GM04503 (cell line): ENCODE results near the gene IRAG1.
A peak's percentile ranks its signal among the peaks of the same experiment; 100 is the strongest.

Experiments
- DNase-seq: peaks from one replicate; pipeline ENCODE4 v3.0.0-alpha.2; 2012; ENCODE audit warnings: low read depth

The IRAG1 gene, protein sequence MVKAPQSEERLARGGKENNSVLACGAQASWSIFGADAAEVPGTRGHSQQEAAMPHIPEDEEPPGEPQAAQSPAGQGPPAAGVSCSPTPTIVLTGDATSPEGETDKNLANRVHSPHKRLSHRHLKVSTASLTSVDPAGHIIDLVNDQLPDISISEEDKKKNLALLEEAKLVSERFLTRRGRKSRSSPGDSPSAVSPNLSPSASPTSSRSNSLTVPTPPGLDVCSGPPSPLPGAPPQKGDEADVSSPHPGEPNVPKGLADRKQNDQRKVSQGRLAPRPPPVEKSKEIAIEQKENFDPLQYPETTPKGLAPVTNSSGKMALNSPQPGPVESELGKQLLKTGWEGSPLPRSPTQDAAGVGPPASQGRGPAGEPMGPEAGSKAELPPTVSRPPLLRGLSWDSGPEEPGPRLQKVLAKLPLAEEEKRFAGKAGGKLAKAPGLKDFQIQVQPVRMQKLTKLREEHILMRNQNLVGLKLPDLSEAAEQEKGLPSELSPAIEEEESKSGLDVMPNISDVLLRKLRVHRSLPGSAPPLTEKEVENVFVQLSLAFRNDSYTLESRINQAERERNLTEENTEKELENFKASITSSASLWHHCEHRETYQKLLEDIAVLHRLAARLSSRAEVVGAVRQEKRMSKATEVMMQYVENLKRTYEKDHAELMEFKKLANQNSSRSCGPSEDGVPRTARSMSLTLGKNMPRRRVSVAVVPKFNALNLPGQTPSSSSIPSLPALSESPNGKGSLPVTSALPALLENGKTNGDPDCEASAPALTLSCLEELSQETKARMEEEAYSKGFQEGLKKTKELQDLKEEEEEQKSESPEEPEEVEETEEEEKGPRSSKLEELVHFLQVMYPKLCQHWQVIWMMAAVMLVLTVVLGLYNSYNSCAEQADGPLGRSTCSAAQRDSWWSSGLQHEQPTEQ

DNA sequence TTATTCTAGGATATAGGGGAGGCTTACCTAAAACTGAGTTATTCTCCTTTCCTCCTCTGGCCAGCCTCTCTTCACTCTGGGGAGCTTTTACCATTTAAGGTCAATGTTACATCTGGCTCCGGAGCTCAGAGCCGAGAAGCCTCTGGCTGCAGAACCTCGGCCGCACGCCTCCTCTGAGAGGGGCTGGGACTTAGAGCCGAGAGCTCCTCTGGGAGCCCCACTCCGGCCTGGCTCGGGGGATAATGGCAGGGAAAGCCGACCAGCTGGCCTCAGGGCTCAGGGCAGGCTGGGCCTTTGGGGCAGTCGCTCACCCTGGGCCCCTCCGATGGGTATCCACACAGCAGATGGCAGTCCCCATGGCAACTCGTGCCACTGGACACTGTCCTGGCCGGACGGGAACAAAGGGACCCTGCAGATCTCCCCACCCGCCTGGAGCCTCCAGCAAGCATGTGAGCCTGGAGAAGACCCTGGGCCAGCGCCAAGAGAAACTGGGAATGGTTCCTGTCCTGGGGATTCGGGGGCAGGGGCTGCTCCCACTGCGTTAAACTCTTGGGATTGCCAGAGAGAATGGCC, at the start of gene IRAG1:
IRAG1 (minus strand) TSS at position 247 of the 573 bp plus-strand sequence; CDS start at position 94, 153 bp downstream.
- no peak for DNase-seq

DNA sequence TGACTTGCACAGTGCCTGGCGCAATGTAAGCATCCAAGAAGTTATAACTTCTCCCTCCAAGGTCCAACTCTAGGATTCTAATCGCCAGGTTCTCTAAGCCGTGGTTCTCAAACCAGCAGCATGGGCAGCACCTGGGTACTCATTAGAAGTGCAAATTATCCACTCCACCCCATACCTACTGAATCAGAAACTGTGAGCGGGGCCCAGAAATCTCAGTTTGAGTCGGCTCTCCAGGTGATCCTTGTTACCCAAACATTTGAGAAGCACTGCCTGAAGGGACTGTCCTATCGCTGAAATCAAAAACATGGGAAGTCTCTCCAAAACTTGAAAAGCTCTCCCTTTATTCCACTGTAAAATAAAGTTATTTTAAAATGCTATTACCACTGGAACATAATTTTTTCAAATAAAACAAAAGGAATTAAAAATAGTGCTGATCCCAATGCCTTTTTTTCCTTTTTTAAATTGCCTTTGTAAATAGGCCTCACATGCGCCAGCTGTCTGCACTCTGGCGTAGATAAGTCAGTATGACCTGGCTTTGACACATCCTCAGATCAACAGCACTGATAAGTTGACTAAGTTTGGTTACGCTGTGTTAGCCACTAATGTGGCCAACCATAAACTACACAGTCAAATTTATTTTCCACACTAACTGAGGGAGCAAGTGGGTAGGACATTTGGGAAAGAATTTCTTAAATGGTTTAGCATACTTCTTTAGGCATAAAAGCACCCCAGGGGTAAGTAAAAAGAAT, 49.1 kb upstream of the IRAG1 start:
- DNase-seq: no peak

DNA sequence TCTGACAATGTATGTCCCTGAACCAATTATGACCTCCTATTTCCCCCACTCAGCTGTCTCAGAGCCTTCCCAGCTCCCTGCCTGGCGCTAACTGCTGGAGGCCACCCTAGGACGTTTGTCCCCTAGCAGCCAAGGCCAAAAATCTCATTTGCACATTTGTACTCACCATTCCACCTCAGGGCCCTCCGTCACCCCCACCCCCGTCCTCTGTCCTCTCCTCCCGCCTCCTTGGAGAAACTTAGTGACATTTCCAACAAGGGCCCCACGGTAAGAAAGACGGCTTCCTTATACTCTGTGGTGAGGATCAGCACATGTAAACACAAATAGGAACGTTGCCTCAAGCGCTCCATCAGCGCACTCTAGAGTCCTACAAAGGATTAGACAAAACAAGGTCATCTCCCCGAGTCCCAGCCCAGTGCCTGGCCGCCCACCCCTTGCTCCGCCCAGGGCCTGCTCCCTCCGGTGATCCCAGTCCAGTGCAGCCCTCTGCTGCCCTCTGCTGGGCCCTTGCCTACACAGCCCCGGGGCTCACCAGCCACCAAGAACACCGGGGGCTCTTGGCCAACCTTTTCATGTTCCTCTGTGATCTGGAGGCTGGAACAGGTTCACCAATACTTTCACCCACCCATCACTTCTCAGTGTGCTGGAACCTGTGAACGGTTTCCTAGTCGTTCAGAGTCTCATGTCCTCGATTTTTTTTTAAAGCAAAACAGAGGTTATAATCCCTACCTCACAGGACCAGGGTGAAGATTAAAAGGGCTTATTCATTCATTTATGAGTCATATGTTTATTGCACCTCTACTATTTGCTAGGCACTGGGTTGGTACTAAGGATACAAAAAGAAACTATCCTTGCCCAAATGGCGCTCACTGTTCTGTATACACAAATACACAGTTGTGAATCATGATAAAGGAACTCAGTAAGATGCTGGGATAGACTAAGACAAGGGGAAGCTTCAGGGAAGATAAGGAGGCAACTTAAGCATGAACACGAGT, 42.2 kb upstream of the IRAG1 start:
- peak; percentile 83 for DNase-seq

DNA sequence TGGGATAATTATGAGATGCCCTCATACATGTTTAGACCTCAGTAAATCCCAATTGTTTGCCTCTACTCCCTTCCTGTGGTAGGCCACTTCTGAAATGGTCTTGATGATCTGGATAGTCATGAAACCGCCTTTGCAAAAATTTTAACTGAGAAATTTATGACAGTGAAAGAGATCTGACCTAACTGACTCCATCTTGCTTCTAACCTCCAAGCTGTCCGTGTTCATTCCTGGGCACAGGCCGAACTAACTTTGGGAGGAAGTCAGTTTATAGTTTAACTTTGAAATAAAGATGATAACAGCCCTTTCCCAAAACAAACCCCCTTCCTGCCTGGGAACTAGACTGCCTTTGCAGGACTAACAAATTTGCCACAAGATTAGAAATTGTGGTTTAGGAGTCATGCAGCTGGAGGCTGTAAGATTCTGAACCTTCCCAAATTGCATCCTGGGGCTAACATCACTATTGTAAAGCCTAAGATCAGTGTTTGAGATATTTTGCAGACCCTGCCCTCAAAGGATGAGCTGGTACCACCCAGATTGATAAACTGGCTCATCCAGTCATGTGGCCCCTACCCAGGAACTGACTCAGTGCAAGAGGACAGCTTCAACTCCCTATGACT, 37.6 kb upstream of the IRAG1 start:
- DNase-seq: no peak

DNA sequence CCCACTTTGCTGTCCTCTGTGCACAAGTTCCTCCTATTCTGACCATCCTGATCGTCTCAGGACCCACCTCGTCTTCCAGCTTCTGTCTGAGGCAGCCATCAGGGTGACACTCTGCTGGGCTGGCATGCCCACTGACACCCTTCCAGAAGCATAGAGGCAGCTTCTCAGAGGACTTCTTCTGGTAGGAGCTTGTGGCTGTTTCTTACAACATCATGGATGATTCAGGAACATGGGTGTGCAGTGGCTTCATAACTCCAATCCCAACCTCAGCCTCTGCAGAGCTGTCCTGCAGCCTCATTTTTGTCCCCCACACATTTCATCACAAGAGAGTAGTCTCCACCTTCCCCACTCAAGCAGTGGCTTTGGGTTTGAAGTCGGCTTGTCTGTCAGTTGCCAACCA, 36.6 kb upstream of the IRAG1 start:
- no peak for DNase-seq

DNA sequence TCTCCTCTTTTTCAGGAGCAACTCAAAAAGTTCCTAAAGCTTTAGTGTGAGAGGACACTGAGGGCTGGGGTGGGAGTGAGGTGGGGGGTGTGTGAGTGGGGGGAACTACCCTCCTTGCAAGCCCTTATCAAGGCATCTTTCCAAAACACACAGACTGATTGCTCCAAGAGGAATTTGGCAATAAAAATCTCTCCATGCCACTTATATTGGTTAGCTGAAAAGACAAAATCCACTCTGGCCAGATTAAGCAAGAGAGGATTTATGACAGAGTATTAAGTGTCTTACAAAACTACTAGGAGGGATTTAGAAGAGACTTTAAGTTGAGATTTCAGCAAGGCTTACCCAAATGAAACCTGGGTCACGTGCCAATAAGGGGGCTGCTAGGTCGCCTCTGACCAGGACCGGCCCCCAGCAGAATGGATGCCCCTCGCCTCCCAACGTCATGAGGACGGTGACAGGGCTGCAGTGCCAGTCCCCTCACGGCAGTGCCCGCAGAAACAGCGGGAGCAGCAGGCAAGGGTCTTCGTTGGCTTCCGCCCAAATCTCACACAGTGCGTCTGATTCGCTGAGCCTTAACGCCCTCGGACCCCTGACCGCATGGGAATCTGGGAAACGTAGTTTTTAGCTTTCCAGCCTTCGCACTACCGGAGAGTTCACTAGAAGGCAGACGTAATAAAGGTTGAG, 35.4 kb upstream of the IRAG1 start:
- DNase-seq: peak; percentile 61

DNA sequence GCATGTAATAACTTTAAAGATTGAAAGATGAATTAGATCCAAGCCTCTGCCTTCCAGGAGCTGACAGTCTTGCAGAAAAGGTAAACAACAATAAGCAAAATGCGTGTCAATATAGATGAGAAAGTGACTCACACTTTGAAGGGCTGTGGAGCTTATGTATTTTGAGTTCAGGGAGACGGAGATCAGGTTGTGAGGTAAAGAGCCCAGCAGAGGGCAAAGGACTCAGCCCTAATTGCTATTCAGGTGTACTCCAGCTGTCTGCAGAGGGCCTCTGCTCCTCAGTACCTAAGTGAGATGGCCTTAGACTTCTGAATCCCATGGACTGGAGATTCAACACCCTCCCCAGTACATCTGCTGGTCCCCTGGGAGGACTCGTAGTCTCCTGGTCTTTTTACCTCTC, 34.6 kb upstream of the IRAG1 start:
- no peak for DNase-seq

DNA sequence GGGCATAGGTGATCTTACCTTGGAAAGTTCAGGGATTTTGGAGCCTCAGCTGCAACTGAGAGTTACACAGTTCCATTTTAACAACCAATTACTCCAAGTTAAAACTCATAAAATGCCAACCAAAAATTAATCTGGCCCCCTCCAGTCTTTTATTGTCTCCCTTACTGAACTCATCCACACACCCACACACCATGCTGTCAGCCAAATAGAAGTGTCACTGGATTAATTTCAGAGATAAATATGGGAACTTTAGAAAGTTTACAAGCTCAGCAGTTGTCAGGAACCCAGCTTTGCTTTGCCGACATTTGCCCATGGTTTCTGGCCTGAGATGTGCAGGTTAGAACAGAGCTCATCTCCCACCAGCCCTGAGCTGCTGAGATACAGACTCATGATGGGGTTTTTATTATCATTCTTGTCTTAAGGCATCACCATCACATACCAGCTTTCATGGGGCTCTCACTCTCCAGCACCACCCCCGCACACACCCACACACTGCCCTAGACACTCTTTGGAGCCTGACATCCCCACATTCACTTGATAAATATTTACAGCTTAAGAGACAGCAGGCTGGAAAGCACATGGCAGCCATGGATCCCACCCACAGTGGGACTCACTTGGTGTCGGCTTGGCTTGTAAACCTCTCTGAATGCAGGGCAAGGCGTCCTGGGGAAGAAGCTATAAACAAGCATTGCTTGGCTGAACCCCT, 33.7 kb upstream of the IRAG1 start:
- DNase-seq: peak; percentile 85

DNA sequence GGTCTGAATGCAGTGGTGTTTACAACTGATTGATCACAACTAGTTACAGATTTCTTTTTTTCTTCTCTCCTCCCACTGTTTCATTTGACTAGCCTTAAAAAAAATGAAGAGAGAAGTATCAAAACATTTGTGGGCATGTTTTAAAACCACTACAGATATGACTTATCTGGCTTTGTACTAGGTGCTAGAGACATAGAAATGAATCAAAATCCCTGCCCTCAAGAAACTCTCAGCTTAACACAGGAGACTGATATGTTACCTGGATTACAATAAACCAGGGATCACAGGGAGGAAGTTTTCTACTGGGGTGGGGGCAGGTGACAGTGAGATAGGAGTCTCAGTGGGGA, 32.3 kb upstream of the IRAG1 start:
- no peak for DNase-seq

DNA sequence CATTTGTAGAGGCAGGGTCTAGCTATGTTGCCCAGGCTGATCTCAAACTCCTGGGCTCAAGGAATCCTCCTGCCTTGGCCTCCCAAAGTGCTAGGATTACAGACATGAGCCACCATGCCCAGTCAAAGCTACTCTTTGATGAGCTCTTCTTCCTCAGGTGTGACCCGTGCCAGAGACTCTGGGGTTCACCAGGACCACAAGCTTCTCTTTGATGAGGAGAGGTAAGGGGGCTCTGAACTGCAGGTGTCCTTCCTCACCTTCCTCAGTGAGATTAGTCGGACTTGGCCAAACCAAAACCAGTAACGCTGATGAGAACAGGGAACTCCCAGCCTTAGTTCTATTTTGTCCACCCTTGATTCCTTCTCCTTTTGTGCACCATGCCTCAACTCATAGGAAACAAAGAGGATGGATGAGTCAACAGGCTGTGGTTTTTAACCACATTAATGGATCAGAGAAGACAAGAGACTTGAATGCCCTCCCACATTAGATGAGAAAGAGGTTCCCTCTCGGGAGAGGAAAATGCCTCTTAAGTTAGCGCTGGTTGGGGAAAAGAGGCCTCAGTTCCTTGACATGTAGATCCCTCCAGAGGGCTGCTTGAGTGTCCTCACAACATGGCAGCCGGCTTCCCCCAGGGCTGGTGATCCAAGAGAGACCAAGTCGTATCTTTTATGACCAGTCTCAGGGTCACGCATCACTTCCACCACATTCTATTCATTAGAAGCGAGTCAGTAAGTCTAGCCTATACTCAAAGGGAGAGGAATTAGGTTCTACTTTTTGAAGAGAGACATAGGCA, 31.8 kb upstream of the IRAG1 start:
- DNase-seq: peak; percentile 57

DNA sequence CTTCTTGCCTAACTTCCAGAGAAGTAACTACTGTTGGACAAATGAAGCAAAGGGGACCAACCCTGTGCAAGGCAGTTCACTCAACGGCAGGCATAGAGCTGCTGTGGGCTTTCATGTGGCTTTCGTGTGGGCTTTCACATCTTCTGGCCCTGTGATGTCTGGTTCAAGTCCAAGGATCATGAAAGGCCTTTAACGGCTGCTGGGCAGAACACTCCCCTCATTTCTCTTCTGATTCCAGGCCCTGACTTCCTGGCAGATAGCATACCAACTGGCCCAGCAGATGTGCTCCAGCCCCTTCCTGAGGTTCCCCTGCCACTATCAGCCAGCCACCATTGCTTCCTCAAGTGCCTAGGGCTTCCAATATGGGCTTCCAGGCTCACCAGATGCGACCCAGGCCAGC, 28.8 kb upstream of the IRAG1 start:
- DNase-seq: no peak

DNA sequence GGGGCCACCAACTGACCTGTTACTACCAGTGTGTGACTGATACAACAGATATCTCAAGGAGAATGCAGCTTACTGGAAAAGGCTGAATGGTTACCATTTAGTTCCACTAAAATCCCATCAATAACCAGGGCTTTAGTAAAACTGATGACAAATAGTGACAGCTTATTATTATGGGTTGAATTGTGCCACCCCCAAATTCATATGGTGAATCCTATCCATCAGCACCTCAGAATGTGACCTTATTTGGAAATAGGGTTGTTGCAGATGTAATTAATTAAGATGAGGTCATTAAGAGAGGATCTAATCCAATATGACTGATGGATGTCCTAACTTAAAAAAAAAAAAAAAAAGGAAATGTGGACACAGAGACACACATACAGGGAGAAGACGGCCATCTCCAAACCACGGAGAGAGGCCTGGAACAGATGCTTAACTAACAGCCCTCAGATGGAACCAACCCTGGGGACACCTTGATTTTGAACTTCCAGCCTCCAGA, 27.4 kb upstream of the IRAG1 start:
- no peak for DNase-seq

DNA sequence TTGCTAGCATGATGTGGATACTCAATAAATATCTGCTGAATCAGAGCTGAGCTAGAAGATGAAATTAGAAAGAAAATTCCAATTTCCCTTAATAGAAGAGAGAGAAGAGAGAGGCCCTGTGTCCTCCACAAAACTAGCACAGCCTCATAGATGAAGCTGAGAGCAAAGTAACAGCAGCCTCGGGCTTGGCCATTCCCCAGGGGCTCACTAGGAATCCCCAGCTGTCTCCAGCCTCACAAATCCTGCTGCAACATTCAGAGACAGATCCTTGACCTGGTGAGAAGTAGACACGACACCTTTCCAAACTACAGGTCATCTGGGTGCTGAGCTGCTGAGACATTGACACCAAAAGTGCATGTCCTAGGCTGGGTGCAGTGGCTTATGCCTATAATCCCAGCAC, 26.1 kb upstream of the IRAG1 start:
- DNase-seq: no peak

DNA sequence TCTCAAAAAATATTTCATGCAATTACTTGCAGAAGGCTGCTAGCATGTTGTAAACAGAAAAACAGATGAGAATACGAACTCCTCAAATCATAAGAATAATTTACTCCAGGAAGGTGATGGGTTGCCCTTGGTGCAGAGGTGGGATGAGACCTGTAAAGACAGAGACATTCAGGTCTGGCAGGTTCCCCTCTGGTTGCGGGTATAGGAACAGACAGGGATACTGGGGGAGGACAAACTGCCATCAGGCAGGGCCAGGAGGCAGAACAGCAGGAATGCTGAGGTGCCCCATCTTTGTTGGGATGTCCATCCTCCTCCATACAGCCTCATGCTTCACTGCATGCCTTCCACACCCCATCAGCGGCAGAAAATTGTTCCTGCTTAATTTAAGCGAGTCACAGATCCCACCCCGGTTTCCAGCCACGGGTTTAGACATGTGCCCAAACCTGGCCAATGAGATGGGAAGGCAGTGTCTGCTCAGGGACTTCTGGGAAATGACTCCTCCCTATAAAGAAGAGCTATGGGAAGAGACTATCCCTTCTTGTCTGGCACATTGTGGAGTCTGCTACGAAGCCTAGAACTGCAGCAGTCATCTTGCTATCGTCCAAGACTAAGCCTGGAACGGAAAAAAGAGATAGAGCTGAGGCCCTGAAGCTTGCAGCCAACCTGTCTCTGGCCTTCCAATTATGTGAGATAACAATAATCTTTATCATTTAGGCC, 23.1 kb upstream of the IRAG1 start:
- DNase-seq: no peak

DNA sequence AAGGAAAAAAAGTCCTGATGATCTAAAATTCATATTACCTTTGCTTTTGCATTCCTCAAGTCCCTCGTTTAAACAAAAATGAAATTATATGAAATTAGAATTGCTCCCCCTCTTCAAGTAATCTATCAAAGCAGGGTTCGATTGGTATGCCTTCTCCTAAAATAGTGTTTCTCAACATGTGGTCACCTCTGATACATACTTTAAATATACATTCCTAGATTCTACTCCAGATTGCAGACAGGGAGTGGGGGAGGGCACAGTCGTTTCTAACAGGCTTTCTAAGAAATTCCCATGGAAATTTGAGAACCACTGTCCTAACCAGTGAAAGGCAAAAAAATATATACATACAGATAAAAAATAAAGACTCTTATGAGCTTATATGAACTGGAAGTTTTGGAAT, 22.6 kb upstream of the IRAG1 start:
- no peak for DNase-seq

DNA sequence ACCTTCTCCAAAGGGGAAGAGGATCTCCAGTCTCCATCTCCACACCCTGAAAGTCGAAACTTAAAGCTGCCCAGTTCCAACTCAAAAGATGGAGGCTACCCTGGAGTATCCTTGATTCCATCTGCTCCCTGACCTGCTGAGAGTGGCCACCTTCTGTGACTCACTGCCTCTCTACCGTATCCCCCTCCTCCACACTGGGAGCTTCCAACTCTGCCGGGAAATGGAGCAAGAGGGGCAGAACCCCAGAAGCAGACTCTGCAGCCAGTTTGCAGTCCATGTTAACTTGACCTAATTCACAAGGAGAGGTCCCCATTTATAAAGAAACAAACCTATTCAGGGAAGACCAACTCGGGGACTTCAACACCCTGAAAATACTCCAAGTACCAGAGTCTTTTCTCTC, 22.0 kb upstream of the IRAG1 start:
- DNase-seq: no peak

DNA sequence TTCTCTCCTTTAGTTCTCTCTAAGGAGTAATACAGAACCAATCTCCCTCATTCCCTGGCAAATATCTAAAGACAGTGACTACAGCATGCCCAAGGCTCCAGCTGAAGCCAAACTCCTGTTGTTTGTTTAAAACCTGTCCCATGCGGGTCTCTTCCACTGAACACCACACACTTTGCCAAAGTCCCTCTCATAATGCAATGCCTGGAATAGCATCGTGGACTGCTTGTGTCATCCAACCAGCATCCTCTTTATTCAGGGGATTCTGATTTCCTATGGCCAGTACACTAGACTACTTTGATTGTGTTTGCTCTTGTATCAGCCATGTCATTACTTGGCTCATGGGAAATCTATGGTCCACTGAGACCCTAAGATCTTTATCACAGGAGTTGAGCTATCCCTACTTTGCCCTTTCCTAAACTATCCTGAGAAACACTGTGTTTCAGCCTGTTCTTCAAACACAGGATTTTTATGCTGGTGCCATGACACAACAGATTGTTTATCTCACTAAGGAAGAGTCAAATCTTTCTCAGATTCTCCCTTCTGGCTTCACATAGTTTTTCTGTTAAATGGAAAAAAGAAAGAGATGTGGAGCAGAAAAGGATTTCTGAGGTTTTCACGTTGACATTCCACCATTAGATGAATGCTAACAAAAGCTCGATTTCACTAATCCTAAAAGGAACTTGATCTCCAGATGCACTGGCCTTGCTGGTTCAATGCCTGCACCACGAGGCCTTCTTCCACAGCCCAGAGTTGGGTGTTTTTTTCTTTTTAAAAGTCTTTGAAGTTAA, 15.9 kb upstream of the IRAG1 start:
- DNase-seq: no peak
